ENCODE results near the gene PALD1.

DNA sequence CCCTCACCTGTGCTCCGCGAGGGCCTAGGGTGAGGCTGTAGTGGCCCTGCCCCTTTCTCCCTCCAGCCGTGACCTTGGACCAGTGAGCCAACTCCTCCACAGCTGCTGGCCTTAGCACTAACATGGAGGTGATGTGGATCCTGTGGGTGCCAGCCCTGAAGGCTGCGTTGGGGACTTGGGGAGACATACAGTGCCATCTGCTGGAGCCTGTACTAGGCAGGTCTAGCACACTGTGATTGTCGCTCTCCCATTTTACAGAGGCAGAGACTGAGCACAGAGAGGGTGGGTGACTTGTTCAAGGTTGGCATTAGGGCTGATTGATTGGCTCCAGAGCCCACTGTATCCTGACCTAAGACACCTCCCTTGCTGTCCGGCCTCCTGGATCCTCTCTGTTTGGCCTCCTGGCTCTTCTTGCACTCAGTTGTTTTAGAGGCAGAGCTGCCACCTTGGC lies 86.4 kb downstream of the PALD1 start:
- TF ChIP-seq EP300 (IDR thresholded peaks at IDR 0.05) = no peak
- TF ChIP-seq, protein P1, sequence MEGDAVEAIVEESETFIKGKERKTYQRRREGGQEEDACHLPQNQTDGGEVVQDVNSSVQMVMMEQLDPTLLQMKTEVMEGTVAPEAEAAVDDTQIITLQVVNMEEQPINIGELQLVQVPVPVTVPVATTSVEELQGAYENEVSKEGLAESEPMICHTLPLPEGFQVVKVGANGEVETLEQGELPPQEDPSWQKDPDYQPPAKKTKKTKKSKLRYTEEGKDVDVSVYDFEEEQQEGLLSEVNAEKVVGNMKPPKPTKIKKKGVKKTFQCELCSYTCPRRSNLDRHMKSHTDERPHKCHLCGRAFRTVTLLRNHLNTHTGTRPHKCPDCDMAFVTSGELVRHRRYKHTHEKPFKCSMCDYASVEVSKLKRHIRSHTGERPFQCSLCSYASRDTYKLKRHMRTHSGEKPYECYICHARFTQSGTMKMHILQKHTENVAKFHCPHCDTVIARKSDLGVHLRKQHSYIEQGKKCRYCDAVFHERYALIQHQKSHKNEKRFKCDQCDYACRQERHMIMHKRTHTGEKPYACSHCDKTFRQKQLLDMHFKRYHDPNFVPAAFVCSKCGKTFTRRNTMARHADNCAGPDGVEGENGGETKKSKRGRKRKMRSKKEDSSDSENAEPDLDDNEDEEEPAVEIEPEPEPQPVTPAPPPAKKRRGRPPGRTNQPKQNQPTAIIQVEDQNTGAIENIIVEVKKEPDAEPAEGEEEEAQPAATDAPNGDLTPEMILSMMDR (IDR thresholded peaks at IDR 0.05) = no peak
- no peak for TF ChIP-seq POLR2A (IDR thresholded peaks at IDR 0.05)
- no peak for TF ChIP-seq POLR2AphosphoS5 (IDR thresholded peaks at IDR 0.05)

Data from upper lobe of left lung (tissue), 4 donors.